ENCODE data around the gene STAT2.

- TF ChIP-seq MAX (CRISPR knock-in tag; IDR thresholded peaks at IDR 0.05) (no peak), ZNF274 (IDR thresholded peaks at IDR 0.05; ENCODE audit: borderline replicate concordance, low read depth, low read length) (no peak), ZFX (CRISPR knock-in tag; IDR thresholded peaks at IDR 0.05) (no peak), ZNF212 (CRISPR knock-in tag; IDR thresholded peaks at IDR 0.05) (no peak), ZNF785 (CRISPR knock-in tag; IDR thresholded peaks at IDR 0.05) (no peak), DPF2 (IDR thresholded peaks at IDR 0.05) (no peak), POLR2A (conservative IDR thresholded peaks at IDR 0.05) (no peak; the same call in 1 of the 2 replicates), CBX2 (IDR thresholded peaks at IDR 0.05; ENCODE audit: insufficient read depth, low read length, poor library complexity, severe bottlenecking) (no peak), NFIC (IDR thresholded peaks at IDR 0.05) (no peak), KDM5B (IDR thresholded peaks at IDR 0.05; ENCODE audit: insufficient replicate concordance, low read depth, low read length) (no peak), NFRKB (IDR thresholded peaks at IDR 0.05; ENCODE audit: low read depth) (no peak)
Measured at GRCh38 chr12:56296295-56296694, 63.6 kb downstream of the STAT2 start.

Measured in K562 (cell line).